Mucosa of rectum (tissue), 2 donors: ENCODE results near the gene ANTXR1.
A peak's percentile ranks its signal among the peaks of the same experiment; 100 is the strongest.

Experiments
- H3K27ac ChIP-seq, 2 donors: one replicate each; pipeline ENCODE4 v1.7.0; 2013; ENCODE audit warnings: inconsistent platforms in 2 of 2, low read depth in 2 of 2, low read length in 2 of 2
- H3K27me3 ChIP-seq, 2 donors: one replicate each; pipeline ENCODE4 v1.7.0; 2013; ENCODE audit warnings: low read length in 2 of 2; ENCODE audit not compliant: control insufficient read depth in 2 of 2, insufficient read depth in 2 of 2
- H3K36me3 ChIP-seq, 2 donors: one replicate each; pipeline ENCODE4 v1.7.0; 2013; ENCODE audit warnings: low read length in 2 of 2; ENCODE audit not compliant: control insufficient read depth in 2 of 2, insufficient read depth in 2 of 2
- H3K4me1 ChIP-seq, 2 donors: one replicate each; pipeline ENCODE4 v1.7.0; 2013; ENCODE audit warnings: low read length in 2 of 2, mild to moderate bottlenecking in 1 of 2; ENCODE audit not compliant: control insufficient read depth in 2 of 2, insufficient read depth in 2 of 2
- H3K4me3 ChIP-seq, 2 donors: one replicate each; pipeline ENCODE4 v1.7.0; 2013; ENCODE audit warnings: low read length in 2 of 2
- H3K9ac ChIP-seq, 2 donors: one replicate each; pipeline ENCODE4 v1.7.0; 2013; ENCODE audit warnings: low read length in 2 of 2, low read depth in 1 of 2, mild to moderate bottlenecking in 1 of 2
- H3K9me3 ChIP-seq, 2 donors: one replicate each; pipeline ENCODE4 v1.7.0; 2013; ENCODE audit warnings: low read length in 2 of 2; ENCODE audit not compliant: control insufficient read depth in 2 of 2
- donor health status: healthy.
- donor health status: Normal muscosa, but diverticular disease.

Gene ANTXR1

GRCh38 chr2:69238449-69239031, 225.6 kb downstream of the ANTXR1 start:
- Histone ChIP-seq H3K4me1 (peaks cover 12 to 15% of the 10 kb centered on the region in 2 donors), H3K9me3 (no peaks in the 10 kb centered on the region), H3K27me3 (no peaks in the 10 kb centered on the region), H3K36me3 (no peaks in the 10 kb centered on the region), H3K27ac (no peak overlapping the region), H3K4me3 (no peak overlapping the region), H3K9ac (no peak overlapping the region)

DNA sequence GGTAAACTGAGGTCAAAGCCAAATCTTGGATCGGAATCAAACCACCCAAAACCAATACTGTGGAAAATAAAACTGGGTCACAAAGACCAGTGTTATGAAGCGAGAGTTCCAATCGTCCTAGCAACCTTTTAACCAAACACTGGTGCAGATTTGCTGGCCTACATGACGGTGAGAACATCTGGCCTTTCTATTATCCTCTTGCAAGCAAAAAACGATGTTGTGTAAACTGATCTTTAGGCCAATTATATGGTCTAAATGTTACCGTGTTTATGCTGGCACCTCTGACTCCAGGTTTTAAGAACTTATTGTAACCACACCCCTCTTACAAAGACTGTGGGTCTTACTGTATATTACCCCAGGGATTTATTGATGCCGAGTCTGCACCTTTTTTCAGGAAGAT, 228.1 kb downstream of the ANTXR1 start:
- H3K9ac ChIP-seq: no peak overlapping the region
- H3K9me3 ChIP-seq: no peaks in the 10 kb centered on the region
- H3K27me3 ChIP-seq: no peaks in the 10 kb centered on the region
- no peak overlapping the region for H3K27ac ChIP-seq
- no peak overlapping the region for H3K4me3 ChIP-seq
- no peaks in the 10 kb centered on the region for H3K36me3 ChIP-seq
- peaks cover 12 to 15% of the 10 kb centered on the region in 2 donors for H3K4me1 ChIP-seq

GRCh38 chr2:69241664-69242514, 228.9 kb downstream of the ANTXR1 start:
- H3K9ac ChIP-seq: no peak overlapping the region
- no peaks in the 10 kb centered on the region for H3K36me3 ChIP-seq
- H3K27ac ChIP-seq: peak overlapping the region; percentile 46 to 69
- no peak overlapping the region for H3K4me3 ChIP-seq
- H3K9me3 ChIP-seq: no peaks in the 10 kb centered on the region
- H3K4me1 ChIP-seq: peaks cover 11 to 13% of the 10 kb centered on the region in 2 donors
- H3K27me3 ChIP-seq: no peaks in the 10 kb centered on the region

- Histone ChIP-seq H3K4me3 (no peak overlapping the region), H3K27me3 (no peaks in the 10 kb centered on the region), H3K9me3 (no peaks in the 10 kb centered on the region), H3K4me1 (peaks cover 5 to 8% of the 10 kb centered on the region in 2 donors), H3K36me3 (no peaks in the 10 kb centered on the region), H3K9ac (no peak overlapping the region), H3K27ac (peak overlapping the region; percentile 46 to 69)
Observed at GRCh38 chr2:69242651-69243051, 229.7 kb downstream of the ANTXR1 start.

GRCh38 chr2:69243652-69244051, 230.7 kb downstream of the ANTXR1 start:
- Histone ChIP-seq H3K9ac (no peak overlapping the region), H3K4me3 (no peak overlapping the region), H3K27me3 (no peaks in the 10 kb centered on the region), H3K36me3 (no peaks in the 10 kb centered on the region), H3K4me1 (peaks cover 5 to 8% of the 10 kb centered on the region in 2 donors), H3K27ac (no peak overlapping the region), H3K9me3 (no peaks in the 10 kb centered on the region)

DNA sequence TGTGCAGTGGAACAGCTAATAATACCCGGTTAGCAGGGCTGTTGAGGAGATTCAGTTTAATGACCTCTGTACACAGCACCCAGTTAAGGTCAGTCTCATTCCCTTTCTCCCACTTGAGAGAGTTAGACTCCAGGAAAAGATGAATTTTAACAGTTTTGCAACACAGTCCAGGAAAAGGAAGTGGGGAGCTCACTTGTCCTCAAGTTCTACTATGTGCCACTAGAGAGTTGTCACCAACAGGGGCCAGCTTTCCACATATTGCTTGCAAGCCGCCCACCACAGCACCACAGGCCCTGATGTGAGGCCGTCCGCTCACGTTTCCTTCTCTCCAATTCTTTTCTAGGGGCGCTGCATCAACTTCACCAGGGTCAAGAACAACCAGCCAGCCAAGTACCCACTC, 231.9 kb downstream of the ANTXR1 start:
- Histone ChIP-seq H3K27ac (no peak overlapping the region), H3K36me3 (no peaks in the 10 kb centered on the region), H3K9ac (no peak overlapping the region), H3K27me3 (no peaks in the 10 kb centered on the region), H3K9me3 (no peaks in the 10 kb centered on the region), H3K4me3 (no peak overlapping the region), H3K4me1 (peaks cover 5 to 8% of the 10 kb centered on the region in 2 donors)

- no peaks in the 10 kb centered on the region for H3K36me3 ChIP-seq
- H3K27ac ChIP-seq: no peak overlapping the region
- no peaks in the 10 kb centered on the region for H3K9me3 ChIP-seq
- no peak overlapping the region for H3K4me3 ChIP-seq
- no peaks in the 10 kb centered on the region for H3K27me3 ChIP-seq
- H3K4me1 ChIP-seq: peaks cover 3 to 5% of the 10 kb centered on the region in 2 donors
- no peak overlapping the region for H3K9ac ChIP-seq
Observed at GRCh38 chr2:69247583-69247982, 234.6 kb downstream of the ANTXR1 start.

GRCh38 chr2:69248232-69248631, 235.3 kb downstream of the ANTXR1 start:
- Histone ChIP-seq H3K27me3 (no peaks in the 10 kb centered on the region), H3K4me1 (peaks cover 0 to 2% of the 10 kb centered on the region in 2 donors), H3K27ac (no peak overlapping the region), H3K36me3 (no peaks in the 10 kb centered on the region), H3K9me3 (no peaks in the 10 kb centered on the region), H3K9ac (no peak overlapping the region), H3K4me3 (no peak overlapping the region)

- no peaks in the 10 kb centered on the region for H3K4me1 ChIP-seq
- H3K27me3 ChIP-seq: no peaks in the 10 kb centered on the region
- no peak overlapping the region for H3K27ac ChIP-seq
- no peaks in the 10 kb centered on the region for H3K9me3 ChIP-seq
- H3K9ac ChIP-seq: no peak overlapping the region
- no peak overlapping the region for H3K4me3 ChIP-seq
- no peaks in the 10 kb centered on the region for H3K36me3 ChIP-seq
Observed at GRCh38 chr2:69250981-69251380, 238.0 kb downstream of the ANTXR1 start.

- no peak overlapping the region for H3K27ac ChIP-seq
- H3K9ac ChIP-seq: no peak overlapping the region
- no peak overlapping the region for H3K4me3 ChIP-seq
- no peaks in the 10 kb centered on the region for H3K36me3 ChIP-seq
- no peaks in the 10 kb centered on the region for H3K4me1 ChIP-seq
- no peaks in the 10 kb centered on the region for H3K9me3 ChIP-seq
- no peaks in the 10 kb centered on the region for H3K27me3 ChIP-seq
Observed at GRCh38 chr2:69251943-69252342, 239.0 kb downstream of the ANTXR1 start.
